ENCODE data around the gene PPARA.

Gene PPARA

GRCh38 chr22:46224044-46224897 lies 73.9 kb downstream of the PPARA start:
- DNase-seq, result no peak

- no peak for DNase-seq
These were observed 74.6 kb downstream of the PPARA start for GRCh38 chr22:46224898-46225290.

- DNase-seq, result no peak
These were observed 75.3 kb downstream of the PPARA start for GRCh38 chr22:46225631-46226030.

- no peak for DNase-seq
These were observed 76.3 kb downstream of the PPARA start for GRCh38 chr22:46226577-46226976.

- DNase-seq, result no peak
These were observed 79.4 kb downstream of the PPARA start for GRCh38 chr22:46229701-46230100.

GRCh38 chr22:46230262-46230901 lies 80.1 kb downstream of the PPARA start:
- DNase-seq, result no peak

GRCh38 chr22:46233231-46233630 lies 82.9 kb downstream of the PPARA start:
- no peak for DNase-seq

- DNase-seq, result no peak
These were observed 84.6 kb downstream of the PPARA start for GRCh38 chr22:46234969-46235368.

- DNase-seq, result no peak
These were observed 87.3 kb downstream of the PPARA start for GRCh38 chr22:46237453-46238124.

GRCh38 chr22:46238541-46238940 lies 88.2 kb downstream of the PPARA start:
- DNase-seq, result no peak

- DNase-seq, result peak; percentile 37
These were observed 89.1 kb downstream of the PPARA start for GRCh38 chr22:46239261-46240048.

GRCh38 chr22:46240073-46240472 lies 89.7 kb downstream of the PPARA start:
- DNase-seq, result no peak

- no peak for DNase-seq
These were observed 90.2 kb downstream of the PPARA start for GRCh38 chr22:46240506-46240905.

- DNase-seq, result no peak
These were observed 90.6 kb downstream of the PPARA start for GRCh38 chr22:46240907-46241306.

GRCh38 chr22:46241396-46242007 lies 91.2 kb downstream of the PPARA start:
- DNase-seq, result no peak

GRCh38 chr22:46242076-46242475 lies 91.8 kb downstream of the PPARA start:
- no peak for DNase-seq

GRCh38 chr22:46244771-46245170 lies 94.4 kb downstream of the PPARA start:
- DNase-seq, result no peak

- no peak for DNase-seq
These were observed 95.2 kb downstream of the PPARA start for GRCh38 chr22:46245511-46245910.

- DNase-seq, result no peak
These were observed 95.9 kb downstream of the PPARA start for GRCh38 chr22:46246178-46246577.

GRCh38 chr22:46247443-46247975 lies 97.2 kb downstream of the PPARA start:
- DNase-seq, result no peak

GRCh38 chr22:46250035-46250782 lies 99.9 kb downstream of the PPARA start, which contains the start of gene CDPF1:
Gene CDPF1 (minus strand): TSS chr22:46250293. CDS start chr22:46248284, 2,009 bp downstream.
- peak; percentile 95 for DNase-seq

Data from CD4-positive, alpha-beta T cell treated with Interleukin-6 for 4 hours (primary cell).